Panc1 (cell line): ENCODE results near the gene OVOL2.

Experiments used
- POLR2AphosphoS5 ChIP-seq: IDR thresholded peaks from 2 replicates; pipeline ENCODE4 v1.6.1; 2012; ENCODE audit warnings: mild to moderate bottlenecking, low read depth, low read length, moderate library complexity
- TF ChIP-seq, protein P1 (sequence below): fragments of 450-650 bp; IDR thresholded peaks from 2 replicates; pipeline ENCODE4 v1.5.1; 2017; ENCODE audit warnings: mild to moderate bottlenecking

DNA sequence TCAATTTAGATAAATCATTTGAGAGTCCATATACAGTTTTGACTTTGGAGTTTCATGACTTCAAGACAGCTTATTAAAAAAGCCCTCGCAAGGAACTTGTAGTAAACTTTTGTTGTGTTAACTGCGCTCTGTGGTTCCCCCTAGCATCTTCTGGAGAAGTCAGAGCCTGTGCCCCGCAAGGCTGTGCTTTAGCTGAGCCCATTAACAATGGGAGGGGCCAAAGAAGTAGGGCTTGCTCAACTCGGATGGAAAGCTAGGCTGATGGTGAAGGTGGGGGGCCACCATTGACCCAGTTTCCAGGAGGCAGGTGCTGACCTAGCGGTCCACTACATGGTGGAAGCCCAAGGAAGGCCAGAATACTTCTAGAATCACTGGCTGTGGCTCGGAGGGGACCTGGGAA is 29.3 kb upstream of the OVOL2 start:
- TF ChIP-seq, protein P1, sequence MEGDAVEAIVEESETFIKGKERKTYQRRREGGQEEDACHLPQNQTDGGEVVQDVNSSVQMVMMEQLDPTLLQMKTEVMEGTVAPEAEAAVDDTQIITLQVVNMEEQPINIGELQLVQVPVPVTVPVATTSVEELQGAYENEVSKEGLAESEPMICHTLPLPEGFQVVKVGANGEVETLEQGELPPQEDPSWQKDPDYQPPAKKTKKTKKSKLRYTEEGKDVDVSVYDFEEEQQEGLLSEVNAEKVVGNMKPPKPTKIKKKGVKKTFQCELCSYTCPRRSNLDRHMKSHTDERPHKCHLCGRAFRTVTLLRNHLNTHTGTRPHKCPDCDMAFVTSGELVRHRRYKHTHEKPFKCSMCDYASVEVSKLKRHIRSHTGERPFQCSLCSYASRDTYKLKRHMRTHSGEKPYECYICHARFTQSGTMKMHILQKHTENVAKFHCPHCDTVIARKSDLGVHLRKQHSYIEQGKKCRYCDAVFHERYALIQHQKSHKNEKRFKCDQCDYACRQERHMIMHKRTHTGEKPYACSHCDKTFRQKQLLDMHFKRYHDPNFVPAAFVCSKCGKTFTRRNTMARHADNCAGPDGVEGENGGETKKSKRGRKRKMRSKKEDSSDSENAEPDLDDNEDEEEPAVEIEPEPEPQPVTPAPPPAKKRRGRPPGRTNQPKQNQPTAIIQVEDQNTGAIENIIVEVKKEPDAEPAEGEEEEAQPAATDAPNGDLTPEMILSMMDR, result no peak
- no peak for TF ChIP-seq POLR2AphosphoS5
